ENCODE data around the gene ZCCHC24.

GRCh38 chr10:79430936-79431335 is 14.5 kb downstream of the ZCCHC24 start:
- no peak for TF ChIP-seq EP300 (IDR thresholded peaks at IDR 0.05; ENCODE audit: borderline replicate concordance in 1 of 2, low read depth in 1 of 2, low read length in 1 of 2)
- no peak for TF ChIP-seq CTCF (IDR thresholded peaks at IDR 0.05)
- no peak for TF ChIP-seq NRF1 (IDR thresholded peaks at IDR 0.05; ENCODE audit: low read depth, low read length)

Measured in SK-N-SH (cell line).